ENCODE data around the gene ARV1.

DNA sequence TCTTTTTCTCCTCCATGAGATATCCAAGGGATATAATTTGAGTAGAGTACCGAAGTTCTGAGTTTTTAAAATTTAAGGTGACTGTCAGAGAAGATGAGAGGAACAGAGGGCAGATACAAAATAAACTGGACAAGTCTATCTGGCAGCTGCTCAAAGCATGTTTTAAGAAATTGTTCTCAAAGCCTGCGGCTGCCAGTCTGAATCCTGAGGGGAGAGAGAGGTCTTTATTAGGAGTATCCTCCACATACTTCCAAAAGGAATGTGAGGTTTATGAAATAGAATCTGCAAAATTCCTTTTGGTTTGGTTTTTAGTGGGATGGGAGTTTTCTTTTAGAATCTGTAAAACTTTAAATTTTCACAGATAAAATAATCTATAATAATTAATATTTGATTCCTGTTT is 41.5 kb upstream of the ARV1 start:
- TF ChIP-seq SMC3 (IDR thresholded peaks at IDR 0.05; ENCODE audit: borderline replicate concordance, low read length) (no peak), ZNF274 (IDR thresholded peaks at IDR 0.05; ENCODE audit: insufficient read depth, insufficient read length) (no peak)
- TF ChIP-seq, protein P1, sequence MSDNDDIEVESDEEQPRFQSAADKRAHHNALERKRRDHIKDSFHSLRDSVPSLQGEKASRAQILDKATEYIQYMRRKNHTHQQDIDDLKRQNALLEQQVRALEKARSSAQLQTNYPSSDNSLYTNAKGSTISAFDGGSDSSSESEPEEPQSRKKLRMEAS (IDR thresholded peaks at IDR 0.05; ENCODE audit: low read depth, low read length): no peak
- TF ChIP-seq, protein P2, sequence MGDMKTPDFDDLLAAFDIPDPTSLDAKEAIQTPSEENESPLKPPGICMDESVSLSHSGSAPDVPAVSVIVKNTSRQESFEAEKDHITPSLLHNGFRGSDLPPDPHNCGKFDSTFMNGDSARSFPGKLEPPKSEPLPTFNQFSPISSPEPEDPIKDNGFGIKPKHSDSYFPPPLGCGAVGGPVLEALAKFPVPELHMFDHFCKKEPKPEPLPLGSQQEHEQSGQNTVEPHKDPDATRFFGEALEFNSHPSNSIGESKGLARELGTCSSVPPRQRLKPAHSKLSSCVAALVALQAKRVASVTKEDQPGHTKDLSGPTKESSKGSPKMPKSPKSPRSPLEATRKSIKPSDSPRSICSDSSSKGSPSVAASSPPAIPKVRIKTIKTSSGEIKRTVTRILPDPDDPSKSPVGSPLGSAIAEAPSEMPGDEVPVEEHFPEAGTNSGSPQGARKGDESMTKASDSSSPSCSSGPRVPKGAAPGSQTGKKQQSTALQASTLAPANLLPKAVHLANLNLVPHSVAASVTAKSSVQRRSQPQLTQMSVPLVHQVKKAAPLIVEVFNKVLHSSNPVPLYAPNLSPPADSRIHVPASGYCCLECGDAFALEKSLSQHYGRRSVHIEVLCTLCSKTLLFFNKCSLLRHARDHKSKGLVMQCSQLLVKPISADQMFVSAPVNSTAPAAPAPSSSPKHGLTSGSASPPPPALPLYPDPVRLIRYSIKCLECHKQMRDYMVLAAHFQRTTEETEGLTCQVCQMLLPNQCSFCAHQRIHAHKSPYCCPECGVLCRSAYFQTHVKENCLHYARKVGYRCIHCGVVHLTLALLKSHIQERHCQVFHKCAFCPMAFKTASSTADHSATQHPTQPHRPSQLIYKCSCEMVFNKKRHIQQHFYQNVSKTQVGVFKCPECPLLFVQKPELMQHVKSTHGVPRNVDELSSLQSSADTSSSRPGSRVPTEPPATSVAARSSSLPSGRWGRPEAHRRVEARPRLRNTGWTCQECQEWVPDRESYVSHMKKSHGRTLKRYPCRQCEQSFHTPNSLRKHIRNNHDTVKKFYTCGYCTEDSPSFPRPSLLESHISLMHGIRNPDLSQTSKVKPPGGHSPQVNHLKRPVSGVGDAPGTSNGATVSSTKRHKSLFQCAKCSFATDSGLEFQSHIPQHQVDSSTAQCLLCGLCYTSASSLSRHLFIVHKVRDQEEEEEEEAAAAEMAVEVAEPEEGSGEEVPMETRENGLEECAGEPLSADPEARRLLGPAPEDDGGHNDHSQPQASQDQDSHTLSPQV (IDR thresholded peaks at IDR 0.05): no peak
- TF ChIP-seq, protein P3, sequence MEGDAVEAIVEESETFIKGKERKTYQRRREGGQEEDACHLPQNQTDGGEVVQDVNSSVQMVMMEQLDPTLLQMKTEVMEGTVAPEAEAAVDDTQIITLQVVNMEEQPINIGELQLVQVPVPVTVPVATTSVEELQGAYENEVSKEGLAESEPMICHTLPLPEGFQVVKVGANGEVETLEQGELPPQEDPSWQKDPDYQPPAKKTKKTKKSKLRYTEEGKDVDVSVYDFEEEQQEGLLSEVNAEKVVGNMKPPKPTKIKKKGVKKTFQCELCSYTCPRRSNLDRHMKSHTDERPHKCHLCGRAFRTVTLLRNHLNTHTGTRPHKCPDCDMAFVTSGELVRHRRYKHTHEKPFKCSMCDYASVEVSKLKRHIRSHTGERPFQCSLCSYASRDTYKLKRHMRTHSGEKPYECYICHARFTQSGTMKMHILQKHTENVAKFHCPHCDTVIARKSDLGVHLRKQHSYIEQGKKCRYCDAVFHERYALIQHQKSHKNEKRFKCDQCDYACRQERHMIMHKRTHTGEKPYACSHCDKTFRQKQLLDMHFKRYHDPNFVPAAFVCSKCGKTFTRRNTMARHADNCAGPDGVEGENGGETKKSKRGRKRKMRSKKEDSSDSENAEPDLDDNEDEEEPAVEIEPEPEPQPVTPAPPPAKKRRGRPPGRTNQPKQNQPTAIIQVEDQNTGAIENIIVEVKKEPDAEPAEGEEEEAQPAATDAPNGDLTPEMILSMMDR (IDR thresholded peaks at IDR 0.05 in 2 of 3, conservative IDR thresholded peaks at IDR 0.05 in 1 of 3; ENCODE audit: control insufficient read depth in 2 of 3, extremely low read depth in 1 of 3, insufficient read depth in 1 of 3, low read depth in 3 of 3, low read length in 3 of 3): no peak
